H1 (cell line): Measurements from ENCODE around the gene ZNF697.

Source experiments
- ATF3 ChIP-seq: IDR thresholded peaks from 2 replicates; pipeline ENCODE4 v1.6.1; 2011; ENCODE audit warnings: low read depth, mild to moderate bottlenecking, low read length; ENCODE audit not compliant: insufficient read depth
- CEBPB ChIP-seq: IDR thresholded peaks from 2 replicates; pipeline ENCODE4 v1.6.1; 2012; ENCODE audit warnings: low read depth, low read length
- EGR1 ChIP-seq: IDR thresholded peaks from 2 replicates; pipeline ENCODE4 v1.6.1; 2011; ENCODE audit warnings: low read depth, low read length, borderline replicate concordance
- EP300 ChIP-seq, 2 experiments: IDR thresholded peaks; 1 replicate in 1 of 2; 2 replicates in 1 of 2; pipeline ENCODE4 v1.6.1; 2011 to 2012; ENCODE audit warnings: low read depth in 2 of 2, low read length in 2 of 2, mild to moderate bottlenecking in 2 of 2, borderline replicate concordance in 1 of 2, inconsistent platforms in 1 of 2, moderate library complexity in 1 of 2
- EZH2 ChIP-seq: fragments of 200-600 bp; sonication (generic); IDR thresholded peaks from 2 replicates; pipeline ENCODE4 v1.7.1; 2012; ENCODE audit warnings: low read depth, mild to moderate bottlenecking, moderate library complexity, low read length, inconsistent platforms; ENCODE audit not compliant: severe bottlenecking
- MAFK ChIP-seq: IDR thresholded peaks from 2 replicates; pipeline ENCODE4 v1.6.1; 2012; ENCODE audit warnings: low read depth, mild to moderate bottlenecking, improper control_type of control experiment, low read length
- MAX ChIP-seq: IDR thresholded peaks from 2 replicates; pipeline ENCODE4 v1.6.1; 2012; ENCODE audit warnings: inconsistent platforms
- POLR2AphosphoS5 ChIP-seq: IDR thresholded peaks from 2 replicates; pipeline ENCODE4 v1.6.1; 2011; ENCODE audit warnings: low read depth, low read length
- TAF1 ChIP-seq: IDR thresholded peaks from 2 replicates; pipeline ENCODE4 v1.6.1; 2011; ENCODE audit warnings: mild to moderate bottlenecking, low read depth, low read length
- TEAD4 ChIP-seq: IDR thresholded peaks from 2 replicates; pipeline ENCODE4 v1.6.1; 2012; ENCODE audit warnings: low read depth, low read length, inconsistent platforms, mixed read lengths
- YY1 ChIP-seq: IDR thresholded peaks from 2 replicates; pipeline ENCODE4 v1.6.1; 2011; ENCODE audit warnings: low read depth, mild to moderate bottlenecking, low read length
- TF ChIP-seq, protein P1 (sequence below), 3 experiments: IDR thresholded peaks; 1 replicate in 2 of 3; 2 replicates in 1 of 3; pipeline versions ENCODE4 v1.5.1 to v1.6.1; 2011; ENCODE audit warnings: low read length in 3 of 3, mild to moderate bottlenecking in 3 of 3, inconsistent platforms in 2 of 3, low read depth in 1 of 3, moderate library complexity in 1 of 3; ENCODE audit not compliant: insufficient read depth in 1 of 3; ENCODE audit errors: control extremely low read depth in 1 of 3
- TF ChIP-seq, protein P2 (sequence below): IDR thresholded peaks from 2 replicates; pipeline ENCODE4 v1.6.1; 2011; ENCODE audit warnings: low read length, improper control_type of control experiment

GRCh38 chr1:119588621-119589020 is 59.4 kb downstream of the ZNF697 start:
- TF ChIP-seq YY1 (no peak), CEBPB (no peak), MAFK (no peak), EZH2 (no peak), EP300 (IDR thresholded peaks at IDR 0.05; ENCODE audit: borderline replicate concordance in 1 of 2, low read depth in 2 of 2, low read length in 2 of 2) (no peak), MAX (no peak), ATF3 (no peak), POLR2AphosphoS5 (no peak), EGR1 (no peak), TAF1 (no peak), TEAD4 (no peak)
- TF ChIP-seq, protein P1, sequence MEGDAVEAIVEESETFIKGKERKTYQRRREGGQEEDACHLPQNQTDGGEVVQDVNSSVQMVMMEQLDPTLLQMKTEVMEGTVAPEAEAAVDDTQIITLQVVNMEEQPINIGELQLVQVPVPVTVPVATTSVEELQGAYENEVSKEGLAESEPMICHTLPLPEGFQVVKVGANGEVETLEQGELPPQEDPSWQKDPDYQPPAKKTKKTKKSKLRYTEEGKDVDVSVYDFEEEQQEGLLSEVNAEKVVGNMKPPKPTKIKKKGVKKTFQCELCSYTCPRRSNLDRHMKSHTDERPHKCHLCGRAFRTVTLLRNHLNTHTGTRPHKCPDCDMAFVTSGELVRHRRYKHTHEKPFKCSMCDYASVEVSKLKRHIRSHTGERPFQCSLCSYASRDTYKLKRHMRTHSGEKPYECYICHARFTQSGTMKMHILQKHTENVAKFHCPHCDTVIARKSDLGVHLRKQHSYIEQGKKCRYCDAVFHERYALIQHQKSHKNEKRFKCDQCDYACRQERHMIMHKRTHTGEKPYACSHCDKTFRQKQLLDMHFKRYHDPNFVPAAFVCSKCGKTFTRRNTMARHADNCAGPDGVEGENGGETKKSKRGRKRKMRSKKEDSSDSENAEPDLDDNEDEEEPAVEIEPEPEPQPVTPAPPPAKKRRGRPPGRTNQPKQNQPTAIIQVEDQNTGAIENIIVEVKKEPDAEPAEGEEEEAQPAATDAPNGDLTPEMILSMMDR (IDR thresholded peaks at IDR 0.05; ENCODE audit: control extremely low read depth in 1 of 3, insufficient read depth in 1 of 3, low read depth in 1 of 3, low read length in 3 of 3) = no peak
- TF ChIP-seq, protein P2, sequence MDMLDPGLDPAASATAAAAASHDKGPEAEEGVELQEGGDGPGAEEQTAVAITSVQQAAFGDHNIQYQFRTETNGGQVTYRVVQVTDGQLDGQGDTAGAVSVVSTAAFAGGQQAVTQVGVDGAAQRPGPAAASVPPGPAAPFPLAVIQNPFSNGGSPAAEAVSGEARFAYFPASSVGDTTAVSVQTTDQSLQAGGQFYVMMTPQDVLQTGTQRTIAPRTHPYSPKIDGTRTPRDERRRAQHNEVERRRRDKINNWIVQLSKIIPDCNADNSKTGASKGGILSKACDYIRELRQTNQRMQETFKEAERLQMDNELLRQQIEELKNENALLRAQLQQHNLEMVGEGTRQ = no peak
